ENCODE results near the gene ITPK1. TPM values are rescaled to one million over a fixed set of nuclear protein-coding genes. Genes with fewer than 3 reads are reported as not detected.

Gene ITPK1
- polyA plus RNA-seq, 2 of the 4 experiments (the other 2 are of a cell fraction): 46.2 to 47.0 TPM

GRCh38 chr14:93075891-93076290 lies 39.8 kb downstream of the ITPK1 start:
- POLR2A ChIA-PET: no interaction called here
- H3K4me3 ChIP-seq: no peak overlapping the region
- FAIRE-seq: no peak
- no peak for DNase-seq (ENCODE audit: low read depth in 1 of 2, low spot score in 1 of 2)
- H3K9me3 ChIP-seq: no peaks in the 10 kb centered on the region
- TF ChIP-seq TP53 (CRISPR knock-in tag; IDR thresholded peaks at IDR 0.05): no peak
- TF ChIP-seq MAZ (IDR thresholded peaks at IDR 0.05; ENCODE audit: borderline replicate concordance, low read depth, low read length): no peak
- no peak for TF ChIP-seq HOXA7 (CRISPR knock-in tag; IDR thresholded peaks at IDR 0.05)
- TF ChIP-seq EP300 (IDR thresholded peaks at IDR 0.05): no peak
- TF ChIP-seq ZFP36 (IDR thresholded peaks at IDR 0.05; ENCODE audit: borderline replicate concordance, partially characterized antibody): no peak
- TF ChIP-seq, protein P1, sequence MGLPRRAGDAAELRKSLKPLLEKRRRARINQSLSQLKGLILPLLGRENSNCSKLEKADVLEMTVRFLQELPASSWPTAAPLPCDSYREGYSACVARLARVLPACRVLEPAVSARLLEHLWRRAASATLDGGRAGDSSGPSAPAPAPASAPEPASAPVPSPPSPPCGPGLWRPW (IDR thresholded peaks at IDR 0.05): no peak
- no peak for TF ChIP-seq EHF (CRISPR knock-in tag; IDR thresholded peaks at IDR 0.05)
- TF ChIP-seq, protein P2, sequence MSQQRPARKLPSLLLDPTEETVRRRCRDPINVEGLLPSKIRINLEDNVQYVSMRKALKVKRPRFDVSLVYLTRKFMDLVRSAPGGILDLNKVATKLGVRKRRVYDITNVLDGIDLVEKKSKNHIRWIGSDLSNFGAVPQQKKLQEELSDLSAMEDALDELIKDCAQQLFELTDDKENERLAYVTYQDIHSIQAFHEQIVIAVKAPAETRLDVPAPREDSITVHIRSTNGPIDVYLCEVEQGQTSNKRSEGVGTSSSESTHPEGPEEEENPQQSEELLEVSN (IDR thresholded peaks at IDR 0.05; ENCODE audit: borderline replicate concordance, low read depth): no peak
- no peak for TF ChIP-seq CHD4 (IDR thresholded peaks at IDR 0.05; ENCODE audit: borderline replicate concordance)
- no peak for TF ChIP-seq FOXS1 (CRISPR knock-in tag; IDR thresholded peaks at IDR 0.05)
- TF ChIP-seq HEYL (CRISPR knock-in tag; IDR thresholded peaks at IDR 0.05): no peak
- TF ChIP-seq RCOR1 (IDR thresholded peaks at IDR 0.05; ENCODE audit: low read depth, low read length): no peak
- TF ChIP-seq, protein P3, sequence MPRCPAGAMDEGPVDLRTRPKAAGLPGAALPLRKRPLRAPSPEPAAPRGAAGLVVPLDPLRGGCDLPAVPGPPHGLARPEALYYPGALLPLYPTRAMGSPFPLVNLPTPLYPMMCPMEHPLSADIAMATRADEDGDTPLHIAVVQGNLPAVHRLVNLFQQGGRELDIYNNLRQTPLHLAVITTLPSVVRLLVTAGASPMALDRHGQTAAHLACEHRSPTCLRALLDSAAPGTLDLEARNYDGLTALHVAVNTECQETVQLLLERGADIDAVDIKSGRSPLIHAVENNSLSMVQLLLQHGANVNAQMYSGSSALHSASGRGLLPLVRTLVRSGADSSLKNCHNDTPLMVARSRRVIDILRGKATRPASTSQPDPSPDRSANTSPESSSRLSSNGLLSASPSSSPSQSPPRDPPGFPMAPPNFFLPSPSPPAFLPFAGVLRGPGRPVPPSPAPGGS (IDR thresholded peaks at IDR 0.05): no peak
- no peak for ATAC-seq
- H3K4me2 ChIP-seq: no peak overlapping the region
- H3K27ac ChIP-seq: no peak overlapping the region
- peaks cover 22% of the 10 kb centered on the region for H3K4me1 ChIP-seq
- CTCF ChIA-PET: interaction anchor here (1.3 kb wide), 1 partner anchor 14 kb away, joined by 4 read pairs; no protein-coding TSS in a partner anchor

DNA sequence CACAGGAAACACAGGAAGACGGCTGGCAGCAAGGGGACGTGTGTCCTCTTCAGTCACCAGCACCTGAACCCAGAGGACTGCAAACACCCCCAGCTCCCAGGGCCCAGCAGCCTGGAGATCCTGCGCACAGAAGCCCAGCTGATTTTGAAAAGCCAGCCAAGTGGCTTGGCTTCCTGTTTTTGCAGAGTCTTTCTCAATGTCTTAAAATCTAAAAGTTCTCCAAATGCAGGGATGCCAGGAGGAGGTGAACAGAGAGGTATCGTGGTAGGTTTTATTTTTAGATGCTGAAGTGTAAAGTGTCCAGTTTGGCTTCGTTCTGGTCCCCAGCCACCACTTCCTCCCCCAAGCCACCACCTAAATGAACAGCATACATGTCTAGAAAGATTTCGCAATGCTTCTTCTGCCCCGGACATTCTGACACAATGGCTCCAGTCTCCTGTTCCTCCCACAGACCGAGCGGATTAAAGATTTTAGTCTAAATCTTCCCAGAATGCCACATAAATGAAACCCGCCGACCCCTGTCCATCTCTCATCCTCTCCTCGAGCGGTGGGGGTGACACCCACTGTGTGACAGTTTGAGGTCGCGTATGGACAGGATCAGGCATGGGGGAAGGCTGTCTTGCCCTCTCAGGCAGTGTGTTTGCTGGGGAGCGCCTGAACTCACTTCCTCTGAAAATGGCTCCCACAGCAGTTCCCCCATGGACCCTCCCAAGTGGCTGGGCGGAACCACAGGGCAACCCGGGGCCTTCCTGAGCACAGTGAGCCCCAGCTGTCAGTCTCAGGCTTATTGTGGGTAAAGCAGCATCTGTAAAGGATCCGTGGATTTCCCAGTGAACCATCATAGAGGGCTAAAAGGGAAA lies 41.6 kb downstream of the ITPK1 start:
- WGBS (ENCODE audit: missing lambda C conversion rate): 90% methylated on average over 19 of the region's 19 CpGs
- H3K4me3 ChIP-seq: no peak overlapping the region
- ATAC-seq (no peak), DNase-seq (ENCODE audit: low read depth in 1 of 2, low spot score in 1 of 2) (no peak), FAIRE-seq (no peak)
- TF ChIP-seq CEBPB (IDR thresholded peaks at IDR 0.05) (peak; percentile 66 to 79; a peak in 3 of 4 replicates), MAFK (IDR thresholded peaks at IDR 0.05; ENCODE audit: partially characterized antibody) (no peak)
- H3K4me2 ChIP-seq: no peak overlapping the region
- H3K4me1 ChIP-seq: peaks cover 22% of the 10 kb centered on the region
- H3K27ac ChIP-seq: no peak overlapping the region; a peak in 1 of 6 replicates
- POLR2A ChIA-PET: no interaction called here
- no peaks in the 10 kb centered on the region for H3K9me3 ChIP-seq
- CTCF ChIA-PET: no interaction called here

GRCh38 chr14:93073358-93073707 lies 42.4 kb downstream of the ITPK1 start:
- Histone ChIP-seq H3K4me2 (no peak overlapping the region), H3K4me3 (no peak overlapping the region), H3K27ac (no peak overlapping the region), H3K9me3 (no peaks in the 10 kb centered on the region), H3K4me1 (peaks cover 22% of the 10 kb centered on the region)
- DNase-seq (ENCODE audit: low read depth in 1 of 2, low spot score in 1 of 2) (no peak), ATAC-seq (no peak), FAIRE-seq (no peak)
- POLR2A ChIA-PET: no interaction called here
- TF ChIP-seq HOXA7 (CRISPR knock-in tag; IDR thresholded peaks at IDR 0.05) (no peak), JUNB (IDR thresholded peaks at IDR 0.05) (no peak), JUN (IDR thresholded peaks at IDR 0.05) (no peak), RCOR1 (IDR thresholded peaks at IDR 0.05; ENCODE audit: low read depth, low read length) (no peak), HOXB13 (CRISPR knock-in tag; IDR thresholded peaks at IDR 0.05; ENCODE audit: low read depth) (no peak), ESRRA (IDR thresholded peaks at IDR 0.05; ENCODE audit: borderline replicate concordance, low read length) (no peak)
- TF ChIP-seq, protein P1 (IDR thresholded peaks at IDR 0.05): no peak
- 72% methylated on average over 4 of the region's 4 CpGs for WGBS (ENCODE audit: missing lambda C conversion rate)
- CTCF ChIA-PET: interaction anchor here (0.6 kb wide), 1 partner anchor 99 kb away, joined by 3 read pairs; no protein-coding TSS in a partner anchor
